Left lobe of liver (tissue), 2 donors: ENCODE data around the gene PRR4. TPM values are rescaled to one million over a fixed set of nuclear protein-coding genes. Genes with fewer than 3 reads are reported as not detected.

Source experiments
- ATAC-seq: fragments of 200-7000 bp; cut with Tn5 transposase; one replicate; pipeline ENCODE4 v1.9.1; 2020; ENCODE audit warnings: mild to moderate bottlenecking, moderate library complexity
- DNase-seq: peaks from one replicate; pipeline ENCODE4 v3.0.0-alpha.2; 2020; ENCODE audit warnings: low spot score
- total RNA-seq: library from RNA; stranded (reverse); gene quantifications from one replicate; pipeline ENCODE4 v1.2.1, GENCODE V29; 2021
- donor health status: DM: no; HTN: no; CAD: no; lungs with moderate emphysema.
- donor health status: DM: no; HTN: yes; CAD: no.

PRR4 gene
- total RNA-seq, 1 donor from 2014 or later = 0.48 TPM

GRCh38 chr12:10802587-10802986 is 46.7 kb downstream of the PRR4 start, which contains the start of gene TAS2R7:
Gene TAS2R7, minus strand, starts transcription at chr12:10802627. Its CDS starts 57 bp downstream, at chr12:10802570.
- ATAC-seq (no peak), DNase-seq (no peak)

- ATAC-seq = no peak
Observed at GRCh38 chr12:10801741-10802140, 47.5 kb downstream of the PRR4 start.

More at GRCh38 chr12:10801741-10802140, 47.5 kb downstream of the PRR4 start:
- DNase-seq = no peak

Other genes with a start within 250 kb of the PRR4 start
- 8.4 TPM for gene MAGOHB, start 235.9 kb downstream of the PRR4 start, total RNA-seq
- not detected for gene STYK1, start 175.4 kb downstream of the PRR4 start, total RNA-seq
- gene YBX3, start 126.2 kb downstream of the PRR4 start, total RNA-seq = 16.7 TPM
- not detected for gene TAS2R7, start 46.8 kb downstream of the PRR4 start, total RNA-seq
- not detected for gene TAS2R8, start 42.2 kb downstream of the PRR4 start, total RNA-seq
- gene TAS2R9, start 39.3 kb downstream of the PRR4 start, total RNA-seq = not detected
- not detected for gene TAS2R10, start 23.1 kb downstream of the PRR4 start, total RNA-seq
- gene PRH1, start 34.8 kb upstream of the PRR4 start, total RNA-seq = 3.9 TPM
- gene TAS2R13, start 60.1 kb upstream of the PRR4 start, total RNA-seq = 0.35 TPM
- gene PRH2, start 79.8 kb upstream of the PRR4 start, total RNA-seq = not detected
- 0.73 TPM for gene TAS2R14, start 89.8 kb upstream of the PRR4 start, total RNA-seq
- 0.60 TPM for gene TAS2R50, start 137.4 kb upstream of the PRR4 start, total RNA-seq
- gene TAS2R20, start 148.8 kb upstream of the PRR4 start, total RNA-seq = 0.45 TPM
- gene TAS2R19, start 173.1 kb upstream of the PRR4 start, total RNA-seq = 0.78 TPM
- gene TAS2R31, start 181.9 kb upstream of the PRR4 start, total RNA-seq = 1.0 TPM
- gene TAS2R46, start 212.8 kb upstream of the PRR4 start, total RNA-seq = 0.38 TPM
- not detected for gene TAS2R43, start 242.8 kb upstream of the PRR4 start, total RNA-seq